ENCODE data around the gene LIN9. TPM values are rescaled to one million over a fixed set of nuclear protein-coding genes. Genes with fewer than 3 reads are reported as not detected.

The LIN9 gene
- total and polyA plus RNA-seq, 2 of the 8 experiments (the other 6 are each of a cell fraction or from before 2014, with no cell fraction given): 5.6 to 12.6 TPM

DNA sequence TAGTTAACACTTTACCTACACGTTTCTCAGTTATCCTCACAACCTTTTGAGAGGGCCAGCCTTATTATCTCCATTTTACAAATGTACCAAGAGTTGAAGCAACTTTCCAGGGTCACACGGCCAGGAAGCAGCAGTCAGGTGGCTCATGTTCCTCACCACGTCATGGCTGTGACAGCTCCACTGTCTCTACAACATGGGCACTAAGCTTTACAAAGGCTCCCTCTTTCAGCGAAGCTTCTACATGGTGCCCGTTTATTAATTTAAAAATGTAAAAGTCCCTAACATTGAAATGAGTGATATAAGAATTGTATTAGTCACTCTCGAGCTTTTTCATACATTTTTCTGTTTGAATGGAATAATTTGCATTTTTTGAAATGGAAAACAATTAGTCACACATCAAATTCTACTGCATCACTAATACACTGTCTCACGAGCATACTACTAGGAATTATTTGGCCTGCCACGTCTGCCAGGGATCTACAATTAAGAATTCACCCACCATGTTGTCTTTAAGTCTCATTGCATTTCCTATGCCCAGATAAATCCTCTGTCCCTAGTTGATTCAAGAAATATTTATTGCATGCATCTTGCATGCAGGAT, 28.4 kb upstream of the LIN9 start (continued):
- TF ChIP-seq RBBP5 (IDR thresholded peaks at IDR 0.05; ENCODE audit: borderline replicate concordance, low read depth, low read length): no peak
- no peak for TF ChIP-seq RNF2 (IDR thresholded peaks at IDR 0.05; ENCODE audit: borderline replicate concordance, low read depth, low read length, missing control alignments, poor library complexity, severe bottlenecking)

Measured in H1 (cell line).